Measurements from ENCODE around the gene RAB44. TPM values are rescaled to one million over a fixed set of nuclear protein-coding genes. Genes with fewer than 3 reads are reported as not detected.

RAB44 gene
- total RNA-seq, 1 experiment from 2014 or later: not detected

DNA sequence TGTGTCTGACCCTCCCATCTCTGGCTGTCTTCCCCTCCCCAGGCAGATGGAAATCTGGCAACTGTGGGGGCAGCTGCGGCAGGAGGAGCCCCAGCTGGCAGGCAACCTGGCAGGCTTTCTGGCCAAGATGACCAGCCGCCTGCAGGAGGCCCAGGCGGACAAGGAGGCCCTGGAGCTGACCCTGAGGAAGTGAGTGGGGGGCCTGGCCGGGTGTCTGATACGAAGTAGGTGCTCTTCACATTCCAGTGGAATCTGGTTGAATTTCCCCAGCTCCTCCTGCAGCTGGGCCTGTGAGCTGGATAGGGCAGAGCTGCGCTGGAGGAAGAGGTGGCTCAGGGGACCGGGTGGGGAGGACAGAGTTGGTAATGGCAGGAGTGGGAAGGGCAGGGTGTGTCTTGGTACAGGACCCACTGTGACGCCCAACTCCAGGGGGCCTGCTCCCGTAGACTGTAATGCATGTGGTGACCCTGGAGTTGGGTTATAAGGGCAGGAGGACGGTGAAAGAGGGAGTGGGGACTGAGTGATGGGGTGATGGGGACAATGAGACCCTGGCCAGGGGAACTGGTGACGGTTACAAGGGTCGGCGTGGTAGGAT, 19.7 kb downstream of the RAB44 start:
- H2BK20ac ChIP-seq (ENCODE audit: low read depth, low read length, poor library complexity, severe bottlenecking): no peak overlapping the region
- no peaks in the 10 kb centered on the region for H4K20me1 ChIP-seq (ENCODE audit: control insufficient read depth, insufficient read depth, insufficient read length)
- H3T11ph ChIP-seq (ENCODE audit: low read length): no peak overlapping the region
- WGBS (ENCODE audit: extremely low coverage, insufficient read length, low lambda C conversion rate): no CpG with 5 or more reads among the region's 13 CpGs
- no peak overlapping the region for H2BK12ac ChIP-seq (ENCODE audit: insufficient read length, low read depth, low read length)
- H2AK5ac ChIP-seq (ENCODE audit: insufficient read length, low read length): no peak overlapping the region
- H3K79me1 ChIP-seq (ENCODE audit: insufficient read depth, low read depth, low read length, poor library complexity, severe bottlenecking): no peaks in the 10 kb centered on the region
- no peak for DNase-seq
- H2BK15ac ChIP-seq (ENCODE audit: low read depth, low read length): no peak overlapping the region
- no peak overlapping the region for H3K23ac ChIP-seq (ENCODE audit: insufficient read length, low read depth, low read length)
- no peak overlapping the region for H2BK5ac ChIP-seq (ENCODE audit: insufficient read length, low read length)
- no peaks in the 10 kb centered on the region for H3K27me3 ChIP-seq (ENCODE audit: insufficient read depth, low read length)
- Mint-ChIP-seq H3K27me3 (ENCODE audit: low read depth) (no peaks in the 10 kb centered on the region; the same call in 1 of the 2 replicates), H3K9me3 (no peaks in the 10 kb centered on the region), H3K27ac (no peak overlapping the region), H3K36me3 (ENCODE audit: insufficient read depth in 1 of 3, low read depth in 3 of 3) (no peaks in the 10 kb centered on the region), H3K4me1 (peaks cover 3 to 5% of the 10 kb centered on the region in 2 experiments; a peak in 1 of 4 replicates), H3K4me3 (no peak overlapping the region)
- no peak overlapping the region for H4K5ac ChIP-seq (ENCODE audit: insufficient read length, low read depth, low read length)
- H2BK120ac ChIP-seq (ENCODE audit: low read depth, low read length, poor library complexity, severe bottlenecking): no peak overlapping the region
- H4K91ac ChIP-seq (ENCODE audit: insufficient read length, low read depth, low read length): no peak overlapping the region
- H3K9ac ChIP-seq (ENCODE audit: extremely low read depth, insufficient read length, low read length): no peak overlapping the region
- no peak overlapping the region for H3K27ac ChIP-seq (ENCODE audit: insufficient read length, low read depth, low read length)
- no peak overlapping the region for H2AFZ ChIP-seq (ENCODE audit: low read length)
- H3K4me2 ChIP-seq (ENCODE audit: insufficient read depth, insufficient read length, low read length): no peak overlapping the region
- H3K4ac ChIP-seq (ENCODE audit: low read depth, low read length): no peak overlapping the region
- H3K79me2 ChIP-seq (ENCODE audit: insufficient read depth, low read length): no peaks in the 10 kb centered on the region
- TF ChIP-seq, protein P1, sequence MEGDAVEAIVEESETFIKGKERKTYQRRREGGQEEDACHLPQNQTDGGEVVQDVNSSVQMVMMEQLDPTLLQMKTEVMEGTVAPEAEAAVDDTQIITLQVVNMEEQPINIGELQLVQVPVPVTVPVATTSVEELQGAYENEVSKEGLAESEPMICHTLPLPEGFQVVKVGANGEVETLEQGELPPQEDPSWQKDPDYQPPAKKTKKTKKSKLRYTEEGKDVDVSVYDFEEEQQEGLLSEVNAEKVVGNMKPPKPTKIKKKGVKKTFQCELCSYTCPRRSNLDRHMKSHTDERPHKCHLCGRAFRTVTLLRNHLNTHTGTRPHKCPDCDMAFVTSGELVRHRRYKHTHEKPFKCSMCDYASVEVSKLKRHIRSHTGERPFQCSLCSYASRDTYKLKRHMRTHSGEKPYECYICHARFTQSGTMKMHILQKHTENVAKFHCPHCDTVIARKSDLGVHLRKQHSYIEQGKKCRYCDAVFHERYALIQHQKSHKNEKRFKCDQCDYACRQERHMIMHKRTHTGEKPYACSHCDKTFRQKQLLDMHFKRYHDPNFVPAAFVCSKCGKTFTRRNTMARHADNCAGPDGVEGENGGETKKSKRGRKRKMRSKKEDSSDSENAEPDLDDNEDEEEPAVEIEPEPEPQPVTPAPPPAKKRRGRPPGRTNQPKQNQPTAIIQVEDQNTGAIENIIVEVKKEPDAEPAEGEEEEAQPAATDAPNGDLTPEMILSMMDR (conservative IDR thresholded peaks at IDR 0.05): no peak
- no peak overlapping the region for H3K56ac ChIP-seq (ENCODE audit: insufficient read length, low read depth, low read length)
- H3K4me1 ChIP-seq (ENCODE audit: insufficient read depth, low read length): no peaks in the 10 kb centered on the region; the same call in 1 of the 2 replicates
- peak overlapping the region; percentile 28 for H3K18ac ChIP-seq (ENCODE audit: insufficient read length, low read depth, low read length)
- H4K8ac ChIP-seq (replicated peaks; ENCODE audit: insufficient read length, low read depth, low read length): no peak overlapping the region
- no peak overlapping the region for H3K14ac ChIP-seq (ENCODE audit: insufficient read depth, low read length)
- H3K23me2 ChIP-seq (ENCODE audit: insufficient read length, low read depth, low read length, poor library complexity, severe bottlenecking): no peaks in the 10 kb centered on the region
- no peaks in the 10 kb centered on the region for H3K9me3 ChIP-seq (ENCODE audit: control insufficient read depth, low read depth, low read length)
